Measurements from ENCODE around the gene QKI. TPM values are rescaled to one million over a fixed set of nuclear protein-coding genes. Genes with fewer than 3 reads are reported as not detected.
"Not testable (repeated sequence)": the region's sequence is repeated elsewhere in the genome, so short reads cannot be mapped to it uniquely, and the experiment has no call there.

The QKI gene
- total RNA-seq, 3 donors from 2014 or later = 58.6 to 65.4 (median 61.2) TPM

GRCh38 chr6:163455552-163455951, 41.0 kb downstream of the QKI start:
- no peak for ATAC-seq
- Mint-ChIP-seq H3K4me1 (ENCODE audit: low read depth) (peaks cover 66% of the 10 kb centered on the region), H3K9me3 (no peaks in the 10 kb centered on the region), H3K27me3 (ENCODE audit: low read depth) (no peaks in the 10 kb centered on the region), H3K4me3 (no peak overlapping the region), H3K36me3 (ENCODE audit: insufficient read depth) (peaks cover 18% of the 10 kb centered on the region)
- DNase-seq = no peak

- Mint-ChIP-seq H3K36me3 (ENCODE audit: insufficient read depth) (peaks cover 18% of the 10 kb centered on the region), H3K4me1 (ENCODE audit: low read depth) (peaks cover 70% of the 10 kb centered on the region), H3K9me3 (no peaks in the 10 kb centered on the region), H3K27me3 (ENCODE audit: low read depth) (no peaks in the 10 kb centered on the region), H3K4me3 (no peak overlapping the region)
- DNase-seq (no peak), ATAC-seq (no peak)
These were observed 43.4 kb downstream of the QKI start for GRCh38 chr6:163457637-163458561.

GRCh38 chr6:163459007-163459406, 44.5 kb downstream of the QKI start:
- peak overlapping the region; percentile 89 for H3K4me3 Mint-ChIP-seq
- no peaks in the 10 kb centered on the region for H3K27me3 Mint-ChIP-seq (ENCODE audit: low read depth)
- peaks cover 78% of the 10 kb centered on the region for H3K4me1 Mint-ChIP-seq (ENCODE audit: low read depth)
- DNase-seq (no peak), ATAC-seq (no peak)
- no peaks in the 10 kb centered on the region for H3K9me3 Mint-ChIP-seq
- peaks cover 20% of the 10 kb centered on the region for H3K36me3 Mint-ChIP-seq (ENCODE audit: insufficient read depth)

DNA sequence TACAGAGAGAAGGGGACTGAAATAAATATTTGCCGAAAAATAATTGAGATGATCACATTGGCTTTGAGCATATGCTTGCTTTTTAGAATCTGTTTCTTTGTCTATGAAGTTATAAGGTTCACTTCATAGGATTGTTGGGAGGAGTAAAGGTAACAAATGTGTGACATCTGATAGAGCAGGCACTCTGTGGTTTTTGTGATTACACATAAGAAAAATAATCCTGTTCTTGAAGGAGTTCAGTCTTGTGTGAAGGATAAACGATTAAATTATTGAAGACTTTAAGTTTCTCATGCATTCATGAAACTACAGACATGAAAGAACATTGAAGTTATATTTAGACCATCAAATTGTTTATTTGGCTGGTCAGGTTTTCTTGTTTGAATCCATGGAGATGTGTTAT, 45.0 kb downstream of the QKI start:
- DNase-seq = no peak
- Mint-ChIP-seq H3K36me3 (ENCODE audit: insufficient read depth) (peaks cover 24% of the 10 kb centered on the region), H3K4me3 (peak overlapping the region; percentile 89), H3K4me1 (ENCODE audit: low read depth) (peaks cover 76% of the 10 kb centered on the region), H3K27me3 (ENCODE audit: low read depth) (no peaks in the 10 kb centered on the region), H3K9me3 (no peaks in the 10 kb centered on the region)
- ATAC-seq = no peak

DNA sequence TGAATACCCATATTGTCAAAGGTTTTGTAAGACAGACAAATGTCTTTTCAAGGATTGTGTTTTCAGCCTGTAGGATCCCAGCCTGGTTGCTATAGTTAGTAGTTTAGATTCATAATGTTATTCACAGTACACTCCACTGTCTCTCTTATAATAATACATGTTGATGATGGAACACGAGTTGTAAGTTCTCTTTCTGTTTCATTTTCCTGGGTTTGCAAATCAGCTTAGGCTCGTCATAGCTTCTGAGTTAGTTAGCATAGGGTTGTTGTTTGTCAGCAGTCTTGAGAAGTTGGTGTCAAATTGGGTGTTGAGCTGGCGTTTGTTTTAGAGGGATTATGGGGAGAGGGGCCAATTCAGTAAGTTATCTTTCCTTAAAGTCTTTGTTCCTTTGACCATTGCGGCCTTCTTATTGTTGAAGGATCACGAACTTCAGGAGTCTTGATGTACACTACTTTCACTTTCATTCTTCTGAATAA, 45.8 kb downstream of the QKI start:
- ATAC-seq (peak; percentile 96 to 97), DNase-seq (no peak)
- Mint-ChIP-seq H3K27me3 (ENCODE audit: low read depth) (no peaks in the 10 kb centered on the region), H3K4me3 (peak overlapping the region; percentile 89), H3K36me3 (ENCODE audit: insufficient read depth) (peaks cover 27% of the 10 kb centered on the region), H3K4me1 (ENCODE audit: low read depth) (peaks cover 70% of the 10 kb centered on the region), H3K9me3 (no peaks in the 10 kb centered on the region)

- Mint-ChIP-seq H3K27me3 (ENCODE audit: low read depth) (no peaks in the 10 kb centered on the region), H3K9me3 (no peaks in the 10 kb centered on the region), H3K4me3 (peak overlapping the region; percentile 57), H3K4me1 (ENCODE audit: low read depth) (peaks cover 68% of the 10 kb centered on the region), H3K36me3 (ENCODE audit: insufficient read depth) (peaks cover 22% of the 10 kb centered on the region)
- DNase-seq = no peak
- no peak for ATAC-seq
These were observed 47.2 kb downstream of the QKI start for GRCh38 chr6:163461696-163462095.

- Mint-ChIP-seq H3K27me3 (ENCODE audit: low read depth) (no peaks in the 10 kb centered on the region), H3K4me1 (ENCODE audit: low read depth) (peaks cover 60% of the 10 kb centered on the region), H3K4me3 (no peak overlapping the region), H3K36me3 (ENCODE audit: insufficient read depth) (peaks cover 22% of the 10 kb centered on the region), H3K9me3 (no peaks in the 10 kb centered on the region)
- ATAC-seq (no peak), DNase-seq (no peak)
These were observed 48.7 kb downstream of the QKI start for GRCh38 chr6:163463180-163463579.

GRCh38 chr6:163463795-163464194, 49.3 kb downstream of the QKI start:
- Mint-ChIP-seq H3K9me3 (no peaks in the 10 kb centered on the region), H3K27me3 (ENCODE audit: low read depth) (no peaks in the 10 kb centered on the region), H3K4me3 (no peak overlapping the region), H3K36me3 (ENCODE audit: insufficient read depth) (peaks cover 27% of the 10 kb centered on the region), H3K4me1 (ENCODE audit: low read depth) (peaks cover 60% of the 10 kb centered on the region)
- DNase-seq (no peak), ATAC-seq (no peak)

DNA sequence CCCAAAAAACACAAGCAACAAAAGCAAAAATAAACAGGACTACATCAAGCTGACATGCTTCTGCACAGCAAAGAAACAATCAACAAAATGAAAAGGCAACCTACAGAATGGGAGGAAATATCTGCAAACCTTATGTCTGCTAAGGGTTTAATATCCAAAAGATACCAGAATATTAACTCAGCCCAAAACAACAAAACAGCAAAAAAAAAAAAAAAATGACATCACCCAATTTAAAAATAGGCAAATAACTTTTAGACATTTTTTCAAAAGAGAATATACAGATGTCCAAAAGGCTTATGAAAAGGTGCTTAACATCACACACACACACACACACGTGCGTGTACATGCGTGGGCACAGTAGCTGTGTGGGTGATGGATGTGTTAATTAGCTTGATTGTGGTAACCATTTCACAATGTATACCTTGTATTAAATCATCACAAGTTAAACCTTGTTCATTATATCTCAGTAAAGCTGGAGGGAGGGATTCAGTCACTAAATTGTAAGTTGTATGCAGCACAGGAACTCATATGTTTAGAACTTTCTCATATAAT, 52.4 kb downstream of the QKI start:
- no peak overlapping the region for H3K4me3 Mint-ChIP-seq
- ATAC-seq (no peak), DNase-seq (no peak)
- peaks cover 19% of the 10 kb centered on the region for H3K9me3 Mint-ChIP-seq
- H3K36me3 Mint-ChIP-seq (ENCODE audit: insufficient read depth) = peaks cover 48% of the 10 kb centered on the region
- H3K4me1 Mint-ChIP-seq (ENCODE audit: low read depth) = peaks cover 40% of the 10 kb centered on the region
- no peaks in the 10 kb centered on the region for H3K27me3 Mint-ChIP-seq (ENCODE audit: low read depth)

- Mint-ChIP-seq H3K36me3 (ENCODE audit: insufficient read depth) (peaks cover 50% of the 10 kb centered on the region), H3K4me3 (no peak overlapping the region), H3K27me3 (ENCODE audit: low read depth) (no peaks in the 10 kb centered on the region), H3K4me1 (ENCODE audit: low read depth) (peaks cover 35% of the 10 kb centered on the region), H3K9me3 (peaks cover 19% of the 10 kb centered on the region)
- no peak for ATAC-seq
- no peak for DNase-seq
These were observed 54.2 kb downstream of the QKI start for GRCh38 chr6:163468738-163469137.

GRCh38 chr6:163469459-163469985, 55.0 kb downstream of the QKI start:
- H3K9me3 Mint-ChIP-seq = peaks cover 19% of the 10 kb centered on the region
- no peak overlapping the region for H3K4me3 Mint-ChIP-seq
- DNase-seq = no peak
- H3K27me3 Mint-ChIP-seq (ENCODE audit: low read depth) = no peaks in the 10 kb centered on the region
- peaks cover 32% of the 10 kb centered on the region for H3K4me1 Mint-ChIP-seq (ENCODE audit: low read depth)
- H3K36me3 Mint-ChIP-seq (ENCODE audit: insufficient read depth) = peaks cover 43% of the 10 kb centered on the region
- no peak for ATAC-seq

- no peaks in the 10 kb centered on the region for H3K27me3 Mint-ChIP-seq (ENCODE audit: low read depth)
- peaks cover 30% of the 10 kb centered on the region for H3K4me1 Mint-ChIP-seq (ENCODE audit: low read depth)
- ATAC-seq (no peak), DNase-seq (no peak)
- peaks cover 37% of the 10 kb centered on the region for H3K36me3 Mint-ChIP-seq (ENCODE audit: insufficient read depth)
- H3K9me3 Mint-ChIP-seq = peaks cover 19% of the 10 kb centered on the region
- no peak overlapping the region for H3K4me3 Mint-ChIP-seq
These were observed 56.1 kb downstream of the QKI start for GRCh38 chr6:163470611-163471010.

- Mint-ChIP-seq H3K36me3 (ENCODE audit: insufficient read depth) (peaks cover 22% of the 10 kb centered on the region), H3K27me3 (ENCODE audit: low read depth) (no peaks in the 10 kb centered on the region), H3K9me3 (peaks cover 14% of the 10 kb centered on the region), H3K4me1 (ENCODE audit: low read depth) (peaks cover 9% of the 10 kb centered on the region), H3K4me3 (no peak overlapping the region)
- no peak for ATAC-seq
- no peak for DNase-seq
These were observed 60.1 kb downstream of the QKI start for GRCh38 chr6:163474581-163474980.

GRCh38 chr6:163476946-163477345, 62.4 kb downstream of the QKI start:
- not testable (repeated sequence) for DNase-seq; H3K4me1 Mint-ChIP-seq (ENCODE audit: low read depth); H3K9me3 Mint-ChIP-seq; ATAC-seq; H3K27me3 Mint-ChIP-seq (ENCODE audit: low read depth); H3K4me3 Mint-ChIP-seq
- H3K36me3 Mint-ChIP-seq (ENCODE audit: insufficient read depth) = peaks cover 11% of the 10 kb centered on the region

- no peak for DNase-seq
These were observed 68.6 kb downstream of the QKI start for GRCh38 chr6:163483107-163483506.

More at GRCh38 chr6:163483107-163483506, 68.6 kb downstream of the QKI start:
- no peak overlapping the region for H3K4me3 Mint-ChIP-seq
- H3K27me3 Mint-ChIP-seq (ENCODE audit: low read depth) = no peaks in the 10 kb centered on the region
- peaks cover 25% of the 10 kb centered on the region for H3K4me1 Mint-ChIP-seq (ENCODE audit: low read depth)
- ATAC-seq = no peak
- H3K36me3 Mint-ChIP-seq (ENCODE audit: insufficient read depth) = peaks cover 19% of the 10 kb centered on the region
- H3K9me3 Mint-ChIP-seq = no peaks in the 10 kb centered on the region

Measured in activated T-cell treated with anti-CD3 and anti-CD28 coated beads, Interleukin-2, amount 50 U/mL, for 4 hours (primary cell).